Thoracic aorta (tissue), 2 donors: ENCODE measurements around the gene PDIA3. TPM values are rescaled to one million over a fixed set of nuclear protein-coding genes. Genes with fewer than 3 reads are reported as not detected.
"Not testable (repeated sequence)": the region's sequence is repeated elsewhere in the genome, so short reads cannot be mapped to it uniquely, and the experiment has no call there.

Source experiments
- ATAC-seq: fragments of 150-250 bp; one replicate; pipeline ENCODE4 v1.8.0; 2017; ENCODE audit warnings: low read depth; ENCODE audit not compliant: insufficient number of reproducible peaks, low FRiP score
- DNase-seq: peaks from one replicate; pipeline ENCODE4 v3.0.0-alpha.2; 2020; ENCODE audit warnings: low spot score
- H3K27ac ChIP-seq, 2 donors: fragments of 200-600 bp; sonication (generic); 1 replicate in 1 of 2; 2 replicates in 1 of 2; pipeline ENCODE4 v1.5.1; 2016; ENCODE audit warnings: mild to moderate bottlenecking in 2 of 2, moderate library complexity in 2 of 2
- H3K27me3 ChIP-seq: fragments of 200-600 bp; sonication (generic); replicated peaks from 2 replicates; pipeline ENCODE4 v1.6.0; 2016; ENCODE audit warnings: mild to moderate bottlenecking; ENCODE audit not compliant: insufficient read depth
- H3K36me3 ChIP-seq: fragments of 200-600 bp; sonication (generic); one replicate; pipeline ENCODE4 v1.5.1; 2016
- H3K4me1 ChIP-seq, 2 donors: fragments of 200-600 bp; sonication (generic); 1 replicate in 1 of 2; 2 replicates in 1 of 2; pipeline versions ENCODE4 v1.5.1 to v1.6.0; 2016; ENCODE audit warnings: low read depth in 2 of 2, mild to moderate bottlenecking in 1 of 2; ENCODE audit not compliant: control insufficient read depth in 1 of 2
- H3K4me3 ChIP-seq: fragments of 200-600 bp; sonication (generic); 2 replicates; pipeline ENCODE4 v1.5.1; 2016; ENCODE audit warnings: mild to moderate bottlenecking
- H3K9me3 ChIP-seq: fragments of 200-600 bp; sonication (generic); 2 replicates; pipeline ENCODE4 v1.5.1; 2016
- total RNA-seq, 2 donors: library from RNA; depleted of rRNA; stranded (reverse); fragments of >200 nt; gene quantifications; one replicate each; pipeline versions ENCODE4 v1.1.0 to v1.2.3, GENCODE V29; 2016
- TF ChIP-seq, protein P1 (sequence below): fragments of 200-600 bp; sonication (generic); IDR thresholded peaks from one replicate; pipeline ENCODE4 v1.5.1; 2019; ENCODE audit warnings: antibody characterized with exemption

The PDIA3 gene
- total RNA-seq, 2 donors from 2014 or later: 136 to 144 TPM

DNA sequence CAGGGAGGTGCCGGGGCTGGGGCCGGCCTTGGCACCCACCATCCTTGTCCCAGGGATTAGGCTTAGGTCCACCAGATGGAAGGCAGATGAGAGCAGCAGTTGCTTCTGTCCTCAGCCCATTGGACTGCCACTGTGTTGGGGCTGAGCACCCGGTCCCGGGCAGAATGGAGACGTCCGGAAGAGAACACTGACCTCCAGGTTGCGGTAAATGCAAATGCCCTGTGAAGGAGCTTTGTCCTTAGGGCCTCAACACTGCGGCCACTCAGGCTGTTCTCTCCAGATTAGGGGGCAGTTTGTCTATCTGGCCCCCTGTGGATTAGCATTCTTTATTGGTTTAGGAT is 53.7 kb downstream of the PDIA3 start, which contains the start of gene SERINC4:
Gene SERINC4 (minus strand): TSS at position 276 of the 341 bp plus-strand sequence. CDS start 234 bp downstream, at position 42.
- ATAC-seq (no peak), DNase-seq (no peak)
- TF ChIP-seq, protein P1, sequence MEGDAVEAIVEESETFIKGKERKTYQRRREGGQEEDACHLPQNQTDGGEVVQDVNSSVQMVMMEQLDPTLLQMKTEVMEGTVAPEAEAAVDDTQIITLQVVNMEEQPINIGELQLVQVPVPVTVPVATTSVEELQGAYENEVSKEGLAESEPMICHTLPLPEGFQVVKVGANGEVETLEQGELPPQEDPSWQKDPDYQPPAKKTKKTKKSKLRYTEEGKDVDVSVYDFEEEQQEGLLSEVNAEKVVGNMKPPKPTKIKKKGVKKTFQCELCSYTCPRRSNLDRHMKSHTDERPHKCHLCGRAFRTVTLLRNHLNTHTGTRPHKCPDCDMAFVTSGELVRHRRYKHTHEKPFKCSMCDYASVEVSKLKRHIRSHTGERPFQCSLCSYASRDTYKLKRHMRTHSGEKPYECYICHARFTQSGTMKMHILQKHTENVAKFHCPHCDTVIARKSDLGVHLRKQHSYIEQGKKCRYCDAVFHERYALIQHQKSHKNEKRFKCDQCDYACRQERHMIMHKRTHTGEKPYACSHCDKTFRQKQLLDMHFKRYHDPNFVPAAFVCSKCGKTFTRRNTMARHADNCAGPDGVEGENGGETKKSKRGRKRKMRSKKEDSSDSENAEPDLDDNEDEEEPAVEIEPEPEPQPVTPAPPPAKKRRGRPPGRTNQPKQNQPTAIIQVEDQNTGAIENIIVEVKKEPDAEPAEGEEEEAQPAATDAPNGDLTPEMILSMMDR: no peak
- no peaks in the 10 kb centered on the region for H3K9me3 ChIP-seq
- H3K36me3 ChIP-seq: peaks cover 22% of the 10 kb centered on the region
- H3K4me3 ChIP-seq: peak within 1 kb of the TSS; percentile 92
- H3K27ac ChIP-seq: peak within 1 kb of the TSS; percentile 82 to 93
- no peaks in the 10 kb centered on the region for H3K27me3 ChIP-seq
- peaks cover 10 to 44% of the 10 kb centered on the region in 2 donors for H3K4me1 ChIP-seq

DNA sequence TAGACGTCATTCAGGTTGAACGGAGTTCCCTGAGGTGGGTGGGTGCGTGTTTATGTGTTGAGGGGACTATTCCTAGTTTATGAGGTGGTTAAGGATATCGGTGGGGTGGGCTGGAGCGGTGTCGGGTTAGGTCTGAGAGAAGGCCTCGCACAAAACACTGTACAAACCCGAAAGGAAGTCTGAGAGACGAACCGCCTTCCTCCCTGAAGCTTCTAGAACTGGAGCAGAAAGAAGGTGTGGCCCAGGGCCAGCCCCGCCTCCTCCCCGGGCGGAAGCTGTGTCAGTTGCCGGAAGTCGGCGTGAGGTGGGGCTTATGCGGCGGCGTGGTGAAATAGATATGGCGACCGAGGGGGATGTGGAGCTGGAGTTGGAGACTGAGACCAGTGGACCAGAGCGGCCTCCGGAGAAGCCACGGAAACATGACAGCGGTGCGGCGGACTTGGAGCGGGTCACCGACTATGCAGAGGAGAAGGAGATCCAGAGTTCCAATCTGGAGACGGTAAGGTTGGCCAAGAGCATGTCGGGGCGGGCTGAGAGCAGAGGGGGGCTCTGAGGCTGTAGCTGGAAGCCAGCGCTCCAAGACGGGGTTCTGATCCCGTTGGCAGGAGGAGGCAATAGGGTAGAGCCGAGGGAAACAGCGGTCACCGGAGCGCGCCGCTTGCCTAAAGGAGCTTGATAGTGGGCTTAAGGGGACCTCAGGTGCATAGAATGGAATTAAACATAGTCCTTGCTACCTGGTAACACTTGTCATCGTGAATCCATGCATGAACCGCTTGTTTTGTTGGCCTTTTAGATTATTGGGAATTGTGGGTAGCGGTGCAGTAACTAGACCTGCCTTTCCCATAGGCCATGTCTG is 54.3 kb downstream of the PDIA3 start, which contains the start of gene HYPK:
Gene HYPK (plus strand): TSS at position 314 of the 856 bp plus-strand sequence. CDS start 24 bp downstream, at position 338.
- Histone ChIP-seq H3K4me1 (peaks cover 5 to 38% of the 10 kb centered on the region in 2 donors), H3K4me3 (peak within 1 kb of the TSS; percentile 92), H3K27ac (peak within 1 kb of the TSS; percentile 82 to 93), H3K36me3 (peaks cover 20% of the 10 kb centered on the region), H3K9me3 (no peaks in the 10 kb centered on the region), H3K27me3 (no peaks in the 10 kb centered on the region)
- peak; percentile 85 for DNase-seq
- TF ChIP-seq, protein P1: no peak
- peak; percentile 63 for ATAC-seq

GRCh38 chr15:43802676-43803075 is 56.4 kb downstream of the PDIA3 start:
- Histone ChIP-seq H3K4me1 (peaks cover 5 to 23% of the 10 kb centered on the region in 2 donors), H3K36me3 (peaks cover 28% of the 10 kb centered on the region)
- not testable (repeated sequence) for H3K27ac ChIP-seq, H3K4me3 ChIP-seq, H3K9me3 ChIP-seq, ATAC-seq, H3K27me3 ChIP-seq, DNase-seq

DNA sequence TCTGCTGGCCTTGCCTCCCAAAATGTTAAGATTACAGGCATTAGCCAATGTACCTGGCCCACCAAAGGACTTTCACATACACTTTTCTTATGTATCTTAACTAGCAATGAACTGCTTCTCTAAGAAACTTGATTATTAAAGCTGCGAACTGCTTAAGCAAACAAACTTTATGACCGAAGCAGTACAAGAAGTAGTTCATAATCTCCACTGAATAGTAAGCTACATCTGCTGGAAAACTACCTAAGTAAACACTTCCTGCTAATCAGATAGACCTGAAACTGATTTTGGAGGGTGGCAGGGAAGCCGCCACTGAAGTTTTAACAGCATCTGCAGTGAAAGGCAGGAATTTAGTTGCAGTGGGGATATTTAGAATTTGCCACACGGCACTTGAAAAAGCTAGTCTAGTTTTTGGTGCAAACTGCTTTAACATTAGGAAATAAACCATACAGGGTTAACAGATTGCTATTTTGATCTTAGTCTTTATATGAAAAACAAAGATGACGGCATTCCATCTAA is 62.3 kb downstream of the PDIA3 start:
- no peak for ATAC-seq
- H3K4me3 ChIP-seq: no peak overlapping the region
- H3K36me3 ChIP-seq: peaks cover 63% of the 10 kb centered on the region
- TF ChIP-seq, protein P1: no peak
- H3K27ac ChIP-seq: no peak overlapping the region
- DNase-seq: no peak
- H3K9me3 ChIP-seq: no peaks in the 10 kb centered on the region
- no peaks in the 10 kb centered on the region for H3K27me3 ChIP-seq
- no peaks in the 10 kb centered on the region for H3K4me1 ChIP-seq

GRCh38 chr15:43808960-43809678 is 62.9 kb downstream of the PDIA3 start:
- no peaks in the 10 kb centered on the region for H3K9me3 ChIP-seq
- H3K4me3 ChIP-seq: no peak overlapping the region
- no peak overlapping the region for H3K27ac ChIP-seq
- peaks cover 70% of the 10 kb centered on the region for H3K36me3 ChIP-seq
- DNase-seq (no peak), ATAC-seq (no peak)
- H3K27me3 ChIP-seq: no peaks in the 10 kb centered on the region
- H3K4me1 ChIP-seq: no peaks in the 10 kb centered on the region
- TF ChIP-seq, protein P1: no peak

DNA sequence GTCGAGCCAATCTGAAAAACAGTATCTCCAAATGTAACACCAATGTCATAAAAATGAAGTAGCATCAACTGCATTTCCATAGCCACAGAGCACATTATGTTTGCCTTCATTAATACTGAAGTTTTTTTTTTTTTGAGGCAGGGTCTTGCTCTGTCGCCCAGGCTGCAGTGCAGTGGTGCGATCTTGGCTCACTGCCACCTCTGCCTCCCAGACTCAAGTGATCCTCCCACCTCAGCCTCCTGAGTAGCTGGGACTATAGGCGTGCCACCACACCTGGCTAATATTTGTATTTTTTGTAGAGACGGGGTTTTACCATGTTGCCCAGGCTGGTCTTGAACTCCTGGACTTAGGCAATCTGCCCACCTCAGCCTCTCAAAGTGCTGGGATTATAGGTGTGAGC is 68.8 kb downstream of the PDIA3 start:
- not testable (repeated sequence) for ATAC-seq, DNase-seq, H3K27ac ChIP-seq, H3K4me1 ChIP-seq, H3K27me3 ChIP-seq, H3K4me3 ChIP-seq, H3K9me3 ChIP-seq
- peaks cover 63% of the 10 kb centered on the region for H3K36me3 ChIP-seq
